ENCODE data around the gene SLC6A12.

SLC6A12 gene

DNA sequence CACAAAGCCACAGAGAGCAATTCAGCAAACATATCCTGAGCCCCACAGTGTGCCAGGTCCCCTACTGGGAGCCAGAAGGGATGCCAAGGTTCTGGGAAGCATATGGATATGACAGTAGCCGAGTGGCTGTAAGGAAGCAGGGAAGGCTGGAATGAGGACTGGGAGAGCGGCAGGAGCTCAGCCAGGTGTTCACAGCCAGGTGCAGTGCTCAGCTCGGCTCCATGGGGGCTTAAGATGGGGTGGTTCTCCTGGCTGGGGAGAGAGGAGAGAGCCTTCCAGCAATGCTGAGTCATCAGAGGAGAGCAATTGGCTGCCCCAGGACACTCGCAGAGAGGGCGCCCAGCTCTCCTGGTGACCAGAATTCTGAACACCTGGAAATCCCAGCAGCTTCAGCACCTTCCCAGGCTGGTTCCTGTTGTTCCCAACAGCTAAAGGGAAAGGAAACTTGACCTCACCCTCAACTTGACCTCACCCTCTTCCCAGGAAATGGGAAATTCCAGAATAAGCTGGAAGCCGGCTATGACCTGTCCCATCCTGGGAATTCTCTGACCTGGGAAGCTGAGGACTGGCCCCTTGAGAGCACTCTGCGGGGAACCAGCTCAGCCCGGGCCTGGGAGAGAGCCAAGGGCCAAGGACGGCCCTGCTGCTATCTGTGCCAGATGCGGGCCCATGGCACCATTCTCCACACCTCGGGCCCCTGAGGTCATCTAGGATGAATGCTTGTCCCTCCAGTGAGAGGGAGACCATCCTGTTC lies 34.6 kb downstream of the SLC6A12 start:
- no peak overlapping the region for H3K27ac ChIP-seq
- TF ChIP-seq, protein P1, sequence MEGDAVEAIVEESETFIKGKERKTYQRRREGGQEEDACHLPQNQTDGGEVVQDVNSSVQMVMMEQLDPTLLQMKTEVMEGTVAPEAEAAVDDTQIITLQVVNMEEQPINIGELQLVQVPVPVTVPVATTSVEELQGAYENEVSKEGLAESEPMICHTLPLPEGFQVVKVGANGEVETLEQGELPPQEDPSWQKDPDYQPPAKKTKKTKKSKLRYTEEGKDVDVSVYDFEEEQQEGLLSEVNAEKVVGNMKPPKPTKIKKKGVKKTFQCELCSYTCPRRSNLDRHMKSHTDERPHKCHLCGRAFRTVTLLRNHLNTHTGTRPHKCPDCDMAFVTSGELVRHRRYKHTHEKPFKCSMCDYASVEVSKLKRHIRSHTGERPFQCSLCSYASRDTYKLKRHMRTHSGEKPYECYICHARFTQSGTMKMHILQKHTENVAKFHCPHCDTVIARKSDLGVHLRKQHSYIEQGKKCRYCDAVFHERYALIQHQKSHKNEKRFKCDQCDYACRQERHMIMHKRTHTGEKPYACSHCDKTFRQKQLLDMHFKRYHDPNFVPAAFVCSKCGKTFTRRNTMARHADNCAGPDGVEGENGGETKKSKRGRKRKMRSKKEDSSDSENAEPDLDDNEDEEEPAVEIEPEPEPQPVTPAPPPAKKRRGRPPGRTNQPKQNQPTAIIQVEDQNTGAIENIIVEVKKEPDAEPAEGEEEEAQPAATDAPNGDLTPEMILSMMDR (conservative IDR thresholded peaks at IDR 0.05): no peak

DNA sequence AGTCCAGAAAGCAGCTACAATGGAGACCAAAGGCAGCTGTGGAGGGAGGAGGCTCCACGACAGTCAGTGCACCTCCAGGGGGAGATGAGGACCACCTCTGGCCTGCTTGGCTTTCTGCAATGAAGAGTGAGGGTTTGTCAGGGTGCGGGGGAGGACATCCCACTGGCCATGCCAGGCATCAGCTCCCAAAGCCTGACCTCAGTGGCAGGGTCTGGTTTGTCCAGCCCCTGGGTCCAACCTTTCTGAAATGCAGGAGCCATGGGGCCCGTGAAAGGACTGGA lies 35.2 kb downstream of the SLC6A12 start:
- H3K27ac ChIP-seq: no peak overlapping the region
- TF ChIP-seq, protein P1 (conservative IDR thresholded peaks at IDR 0.05): no peak

DNA sequence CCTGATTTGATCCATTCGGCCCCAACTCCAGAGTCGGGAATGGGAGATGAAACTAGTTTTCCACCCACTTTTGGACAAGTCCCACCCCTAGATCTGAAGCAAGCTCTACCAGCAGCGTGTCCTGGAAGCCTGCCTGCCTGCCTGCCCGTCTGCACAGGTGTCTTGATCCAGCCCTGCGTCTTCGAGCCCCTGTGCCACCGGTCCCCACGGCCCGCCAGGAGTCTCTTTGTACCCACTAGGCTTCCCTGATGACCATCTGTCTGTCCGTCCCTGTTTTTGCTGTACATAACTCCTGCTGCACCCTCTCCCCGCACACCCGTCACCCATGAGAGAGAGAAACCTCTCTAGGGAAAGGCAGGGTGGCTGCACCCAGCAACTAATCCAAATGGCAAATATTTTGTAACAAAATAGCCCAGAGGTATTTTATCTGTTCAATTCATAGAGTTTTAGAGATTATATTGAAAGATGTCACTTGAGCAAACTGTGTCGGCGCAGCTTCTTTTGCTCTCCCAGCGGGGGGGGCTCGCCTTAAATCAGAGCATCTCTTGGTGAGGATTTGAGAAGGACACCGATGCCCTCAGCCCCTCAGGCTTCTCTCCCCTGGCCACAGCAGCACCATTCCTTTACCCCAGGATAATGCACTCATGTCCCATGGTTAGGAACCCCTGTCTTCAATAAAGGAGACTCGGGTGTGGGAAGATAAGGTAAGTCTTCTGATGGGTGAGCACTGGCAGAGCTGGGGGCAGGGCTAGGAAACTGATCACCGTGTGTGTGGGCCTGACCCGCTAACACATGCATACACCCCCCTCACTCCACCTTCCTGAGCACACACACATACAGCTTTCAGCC lies 35.8 kb downstream of the SLC6A12 start:
- no peak overlapping the region for H3K27ac ChIP-seq
- TF ChIP-seq, protein P1 (conservative IDR thresholded peaks at IDR 0.05): no peak

DNA sequence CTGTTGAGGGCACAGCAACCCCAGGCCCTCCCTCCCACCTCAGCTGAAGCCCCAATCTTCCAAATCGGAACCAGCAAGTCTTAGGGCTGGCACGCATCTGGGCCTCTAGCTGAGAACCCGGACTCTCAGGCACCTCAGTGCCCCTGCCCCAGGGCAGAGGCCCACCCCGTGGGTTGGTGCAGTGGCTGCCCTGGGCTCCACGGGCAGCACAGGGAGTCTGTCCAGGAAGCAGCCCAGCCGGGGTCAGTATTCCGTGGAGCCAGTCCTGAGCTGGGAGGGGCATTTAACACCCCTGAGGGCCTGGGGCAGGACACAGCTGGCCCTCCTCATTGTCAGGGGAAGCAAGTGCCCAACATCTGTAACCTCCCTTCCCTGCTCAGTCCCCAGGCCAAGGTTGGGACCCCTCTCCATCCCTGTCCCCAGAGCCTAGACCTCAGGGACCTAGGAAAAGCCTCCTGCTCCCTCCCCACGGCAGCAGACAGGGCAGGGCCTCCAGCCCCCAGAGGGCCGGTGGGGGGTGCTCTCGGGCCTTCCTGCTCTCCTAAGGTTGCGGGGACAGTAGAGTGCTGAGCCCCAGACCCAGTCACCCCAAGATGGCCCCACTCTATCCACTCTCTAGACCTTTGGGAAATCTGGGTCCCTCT lies 36.5 kb downstream of the SLC6A12 start:
- TF ChIP-seq, protein P1 (conservative IDR thresholded peaks at IDR 0.05): no peak
- H3K27ac ChIP-seq: no peak overlapping the region

DNA sequence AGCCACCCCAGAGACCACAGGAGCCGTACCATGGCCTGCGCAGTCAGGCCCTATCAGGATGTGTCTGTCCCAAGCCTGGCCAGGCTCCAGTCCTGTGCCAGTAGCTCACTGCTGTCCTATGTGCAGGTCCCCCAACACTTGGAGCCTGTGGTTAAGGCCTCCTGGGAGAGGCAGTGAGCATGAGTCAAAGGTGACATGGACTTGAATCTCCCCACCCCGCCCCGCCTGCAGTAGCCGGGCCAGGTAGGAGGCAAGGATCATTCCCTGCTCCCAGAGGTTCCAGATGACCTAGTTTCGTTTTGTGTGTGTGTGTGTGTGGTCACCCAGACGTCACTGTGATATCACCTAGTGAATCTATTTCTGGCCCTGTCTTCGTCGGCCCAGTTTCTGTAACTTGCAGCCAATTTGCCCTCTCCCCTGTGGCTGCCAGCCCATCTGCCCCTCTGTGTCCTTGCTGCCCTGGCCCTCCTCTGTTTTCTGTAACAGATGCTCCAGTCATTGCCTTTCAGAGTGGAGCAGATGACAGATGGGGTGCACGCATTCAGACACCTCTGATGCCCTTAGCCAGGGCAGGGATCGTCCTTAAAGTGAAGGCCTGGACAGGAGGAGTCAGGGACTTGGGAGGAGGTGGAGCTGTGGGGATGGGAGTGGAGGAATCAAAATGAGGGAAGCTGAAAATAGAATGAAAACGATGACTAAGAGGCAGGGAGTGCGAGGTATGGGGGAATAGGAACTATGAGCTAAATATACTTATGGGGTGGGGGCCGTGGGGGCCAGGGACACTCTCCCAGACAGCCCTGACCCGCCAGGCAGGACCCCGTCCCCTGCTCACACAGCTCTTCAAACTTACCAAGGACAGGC lies 37.4 kb downstream of the SLC6A12 start:
- H3K27ac ChIP-seq: no peak overlapping the region
- TF ChIP-seq, protein P1 (conservative IDR thresholded peaks at IDR 0.05): no peak

DNA sequence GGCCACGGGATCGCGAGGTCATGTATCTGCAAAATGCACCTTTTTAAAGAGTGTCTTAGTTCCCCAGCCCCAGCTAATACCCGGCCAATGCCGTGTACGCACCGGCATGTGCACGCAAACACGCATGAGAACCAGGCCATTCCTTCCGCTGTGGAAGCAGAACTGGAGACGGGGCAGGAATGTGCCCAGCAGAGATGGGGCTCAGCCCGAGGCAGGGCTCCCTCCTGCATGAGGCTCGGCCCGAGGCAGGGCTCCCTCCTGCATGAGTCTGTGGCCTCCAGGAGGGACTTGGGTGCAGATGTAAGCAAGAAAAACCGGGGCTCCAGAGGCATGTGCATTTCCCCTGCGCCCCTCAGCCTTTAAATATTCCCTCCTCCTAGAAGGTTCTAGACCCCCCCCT lies 38.2 kb downstream of the SLC6A12 start:
- TF ChIP-seq, protein P1 (conservative IDR thresholded peaks at IDR 0.05): no peak
- H3K27ac ChIP-seq: no peak overlapping the region

All from VCaP (cell line).